ENCODE results near the gene SCN4B. TPM values are rescaled to one million over a fixed set of nuclear protein-coding genes. Genes with fewer than 3 reads are reported as not detected.

The SCN4B gene
- total RNA-seq, 1 donor from 2014 or later: 0.42 TPM

GRCh38 chr11:118168316-118168715 lies 15.7 kb upstream of the SCN4B start:
- no peak for TF ChIP-seq CTCF (IDR thresholded peaks at IDR 0.05)
- Mint-ChIP-seq H3K9me3 (ENCODE audit: low read depth) (no peaks in the 10 kb centered on the region), H3K36me3 (ENCODE audit: low read depth) (no peaks in the 10 kb centered on the region), H3K4me3 (ENCODE audit: unreplicated experiment) (no peak overlapping the region), H3K4me1 (ENCODE audit: low read depth) (no peaks in the 10 kb centered on the region), H3K27me3 (ENCODE audit: low read depth) (peaks cover 61% of the 10 kb centered on the region), H3K27ac (ENCODE audit: unreplicated experiment) (no peak overlapping the region)
- no peak for DNase-seq (ENCODE audit: low spot score)

GRCh38 chr11:118167906-118168305 lies 15.3 kb upstream of the SCN4B start:
- TF ChIP-seq CTCF (IDR thresholded peaks at IDR 0.05): no peak
- DNase-seq (ENCODE audit: low spot score): peak; percentile 88
- Mint-ChIP-seq H3K27me3 (ENCODE audit: low read depth) (peaks cover 62% of the 10 kb centered on the region), H3K4me1 (ENCODE audit: low read depth) (no peaks in the 10 kb centered on the region), H3K4me3 (ENCODE audit: unreplicated experiment) (no peak overlapping the region), H3K9me3 (ENCODE audit: low read depth) (no peaks in the 10 kb centered on the region), H3K27ac (ENCODE audit: unreplicated experiment) (no peak overlapping the region), H3K36me3 (ENCODE audit: low read depth) (no peaks in the 10 kb centered on the region)

GRCh38 chr11:118167253-118167652 lies 14.6 kb upstream of the SCN4B start:
- no peak overlapping the region for H3K27ac Mint-ChIP-seq (ENCODE audit: unreplicated experiment)
- H3K4me3 Mint-ChIP-seq (ENCODE audit: unreplicated experiment): no peak overlapping the region
- no peaks in the 10 kb centered on the region for H3K9me3 Mint-ChIP-seq (ENCODE audit: low read depth)
- H3K27me3 Mint-ChIP-seq (ENCODE audit: low read depth): peaks cover 63% of the 10 kb centered on the region
- H3K4me1 Mint-ChIP-seq (ENCODE audit: low read depth): no peaks in the 10 kb centered on the region
- TF ChIP-seq CTCF (IDR thresholded peaks at IDR 0.05): no peak
- no peaks in the 10 kb centered on the region for H3K36me3 Mint-ChIP-seq (ENCODE audit: low read depth)
- DNase-seq (ENCODE audit: low spot score): no peak

- H3K4me3 Mint-ChIP-seq (ENCODE audit: unreplicated experiment): no peak overlapping the region
- H3K27ac Mint-ChIP-seq (ENCODE audit: unreplicated experiment): no peak overlapping the region
- H3K27me3 Mint-ChIP-seq (ENCODE audit: low read depth): peaks cover 67% of the 10 kb centered on the region
- no peaks in the 10 kb centered on the region for H3K4me1 Mint-ChIP-seq (ENCODE audit: low read depth)
- no peaks in the 10 kb centered on the region for H3K36me3 Mint-ChIP-seq (ENCODE audit: low read depth)
- TF ChIP-seq CTCF (IDR thresholded peaks at IDR 0.05): no peak
- H3K9me3 Mint-ChIP-seq (ENCODE audit: low read depth): no peaks in the 10 kb centered on the region
- peak; percentile 89 for DNase-seq (ENCODE audit: low spot score)
Observed at GRCh38 chr11:118166641-118167040, 14.0 kb upstream of the SCN4B start.

- Mint-ChIP-seq H3K4me1 (ENCODE audit: low read depth) (no peaks in the 10 kb centered on the region), H3K4me3 (ENCODE audit: unreplicated experiment) (no peak overlapping the region), H3K27me3 (ENCODE audit: low read depth) (peaks cover 67% of the 10 kb centered on the region), H3K9me3 (ENCODE audit: low read depth) (no peaks in the 10 kb centered on the region), H3K27ac (ENCODE audit: unreplicated experiment) (no peak overlapping the region), H3K36me3 (ENCODE audit: low read depth) (no peaks in the 10 kb centered on the region)
- DNase-seq (ENCODE audit: low spot score): peak; percentile 52
- no peak for TF ChIP-seq CTCF (IDR thresholded peaks at IDR 0.05)
Observed at GRCh38 chr11:118164885-118165284, 12.3 kb upstream of the SCN4B start.

All from chondrocyte (in vitro differentiated cells).